ENCODE measurements around the gene NFX1. TPM values are rescaled to one million over a fixed set of nuclear protein-coding genes. Genes with fewer than 3 reads are reported as not detected.
A peak's percentile ranks its signal among the peaks of the same experiment; 100 is the strongest.

The NFX1 gene
- polyA plus RNA-seq, 3 donors: 4.3 to 26.3 (median 8.1) TPM

DNA sequence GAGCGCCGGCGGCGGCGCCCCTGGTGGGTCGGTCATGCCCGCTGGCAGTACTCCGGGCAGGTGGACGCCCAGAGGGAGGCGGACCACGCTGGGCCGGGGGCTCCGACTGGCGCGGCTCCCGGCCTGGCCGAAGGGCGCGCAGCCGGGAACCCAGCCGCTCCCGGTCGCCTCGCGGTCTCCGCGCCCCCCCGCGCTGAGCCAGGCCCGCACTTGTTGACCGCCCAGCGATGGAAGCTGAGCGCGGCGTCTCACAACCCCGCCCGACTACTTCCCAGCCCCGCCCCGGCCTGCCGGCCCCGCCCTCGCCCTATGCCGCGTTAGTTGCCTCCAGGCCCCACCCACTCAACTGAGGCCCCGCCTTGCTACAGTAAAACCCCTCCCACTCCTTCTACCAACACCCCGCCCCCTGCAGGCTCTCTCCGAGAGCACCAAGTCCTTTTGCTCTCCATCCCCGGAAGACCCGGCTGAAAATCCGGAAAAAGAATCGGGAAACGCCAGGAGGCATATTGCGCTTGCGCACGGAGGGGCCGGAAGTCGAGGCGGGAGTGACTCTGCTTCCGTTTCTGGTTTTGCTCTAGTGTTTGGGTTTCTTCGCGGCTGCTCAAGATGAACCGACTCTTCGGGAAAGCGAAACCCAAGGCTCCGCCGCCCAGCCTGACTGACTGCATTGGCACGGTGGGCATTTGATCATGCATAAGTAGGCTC lies 25.7 kb upstream of the NFX1 start, which contains the start of the genes BAG1 and CHMP5:
Gene BAG1, minus strand, starts transcription at position 236 of the 705 bp plus-strand sequence.
Gene CHMP5, plus strand, starts transcription at position 577 of the 705 bp plus-strand sequence. Its CDS starts 30 bp downstream, at position 607.
- Histone ChIP-seq H3K79me2 (ENCODE audit: insufficient read depth, low read length) (peaks cover 70% of the 10 kb centered on the region), H3K4me3 (replicated peaks in 1 of 3; ENCODE audit: low read depth in 2 of 3, low read length in 3 of 3) (peak within 1 kb of the TSS; percentile 79 to 98 (median 88)), H2AFZ (ENCODE audit: insufficient read depth, low read depth, low read length, poor library complexity, severe bottlenecking) (peak within 1 kb of the TSS; percentile 79), H3K9me3 (replicated peaks in 1 of 2; ENCODE audit: control insufficient read depth in 1 of 2, insufficient read depth in 1 of 2, low read length in 2 of 2) (no peaks in the 10 kb centered on the region), H3K27me3 (ENCODE audit: control insufficient read depth in 2 of 2, insufficient read depth in 2 of 2, low read length in 2 of 2) (no peaks in the 10 kb centered on the region), H3K9ac (ENCODE audit: insufficient read depth, low read length, poor library complexity, severe bottlenecking) (peak within 1 kb of the TSS; percentile 84), H3K4me1 (ENCODE audit: control insufficient read depth in 1 of 2, insufficient read depth in 2 of 2, low read length in 2 of 2) (peaks cover 22 to 26% of the 10 kb centered on the region in 2 donors), H4K20me1 (ENCODE audit: insufficient read depth, low read length) (peaks cover 28% of the 10 kb centered on the region), H3K4me2 (replicated peaks; ENCODE audit: extremely low read depth, low read length, poor library complexity, severe bottlenecking) (peak within 1 kb of the TSS; percentile 86), H3K27ac (ENCODE audit: low read depth in 1 of 2, low read length in 2 of 2) (peak within 1 kb of the TSS; percentile 87 to 96), H3K36me3 (replicated peaks in 1 of 2; ENCODE audit: control insufficient read depth in 1 of 2, insufficient read depth in 2 of 2, low read length in 2 of 2) (peaks cover 59 to 69% of the 10 kb centered on the region in 2 donors)
- intact Hi-C loops (cut with micrococcal nuclease): loop anchor here (2.0 to 10.0 kb wide), 5 partner anchors 38 to 240 kb away; partner anchors contain the start of genes SMU1 (in 2 of the 2), B4GALT1 (in 1 of the 2) and DNAJA1 (in 1 of the 2)
- H3K4me1 Mint-ChIP-seq: peaks cover 35% of the 10 kb centered on the region
- under 1% methylated on average over 63 of the region's 67 CpGs for WGBS (ENCODE audit: insufficient coverage)
- TF ChIP-seq, protein P1, sequence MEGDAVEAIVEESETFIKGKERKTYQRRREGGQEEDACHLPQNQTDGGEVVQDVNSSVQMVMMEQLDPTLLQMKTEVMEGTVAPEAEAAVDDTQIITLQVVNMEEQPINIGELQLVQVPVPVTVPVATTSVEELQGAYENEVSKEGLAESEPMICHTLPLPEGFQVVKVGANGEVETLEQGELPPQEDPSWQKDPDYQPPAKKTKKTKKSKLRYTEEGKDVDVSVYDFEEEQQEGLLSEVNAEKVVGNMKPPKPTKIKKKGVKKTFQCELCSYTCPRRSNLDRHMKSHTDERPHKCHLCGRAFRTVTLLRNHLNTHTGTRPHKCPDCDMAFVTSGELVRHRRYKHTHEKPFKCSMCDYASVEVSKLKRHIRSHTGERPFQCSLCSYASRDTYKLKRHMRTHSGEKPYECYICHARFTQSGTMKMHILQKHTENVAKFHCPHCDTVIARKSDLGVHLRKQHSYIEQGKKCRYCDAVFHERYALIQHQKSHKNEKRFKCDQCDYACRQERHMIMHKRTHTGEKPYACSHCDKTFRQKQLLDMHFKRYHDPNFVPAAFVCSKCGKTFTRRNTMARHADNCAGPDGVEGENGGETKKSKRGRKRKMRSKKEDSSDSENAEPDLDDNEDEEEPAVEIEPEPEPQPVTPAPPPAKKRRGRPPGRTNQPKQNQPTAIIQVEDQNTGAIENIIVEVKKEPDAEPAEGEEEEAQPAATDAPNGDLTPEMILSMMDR (IDR thresholded peaks at IDR 0.05): peak; percentile 17
- H3K27me3 Mint-ChIP-seq (ENCODE audit: low read depth in 3 of 3): peaks cover 0 to 1% (median 0%) of the 10 kb centered on the region in 3 donors
- peak within 1 kb of the TSS; percentile 97 to 99 for H3K4me3 Mint-ChIP-seq
- DNase-seq: peak; percentile 99
- H3K36me3 Mint-ChIP-seq: peaks cover 47 to 65% of the 10 kb centered on the region in 2 donors
- peak within 1 kb of the TSS; percentile 97 to 100 (median 99) for H3K27ac Mint-ChIP-seq
- peaks cover 0 to 2% (median 0%) of the 10 kb centered on the region in 7 donors for H3K9me3 Mint-ChIP-seq

- no peaks in the 10 kb centered on the region for H3K9me3 ChIP-seq (replicated peaks in 1 of 2; ENCODE audit: control insufficient read depth in 1 of 2, insufficient read depth in 1 of 2, low read length in 2 of 2)
- H3K4me1 ChIP-seq (ENCODE audit: control insufficient read depth in 1 of 2, insufficient read depth in 2 of 2, low read length in 2 of 2): peaks cover 22 to 26% of the 10 kb centered on the region in 2 donors
- H3K27ac ChIP-seq (ENCODE audit: low read depth in 1 of 2, low read length in 2 of 2): peak overlapping the region; percentile 87 to 96
- 5% methylated on average over 11 of the region's 13 CpGs for WGBS (ENCODE audit: insufficient coverage)
- Mint-ChIP-seq H3K4me1 (peaks cover 35% of the 10 kb centered on the region), H3K36me3 (peaks cover 47 to 64% of the 10 kb centered on the region in 2 donors), H3K27me3 (ENCODE audit: low read depth in 3 of 3) (peaks cover 0 to 1% (median 0%) of the 10 kb centered on the region in 3 donors), H3K4me3 (peak overlapping the region; percentile 89 to 95), H3K27ac (peak overlapping the region; percentile 97 to 100 (median 99)), H3K9me3 (peaks cover 0 to 2% (median 0%) of the 10 kb centered on the region in 7 donors)
- peak overlapping the region; percentile 76 for H3K9ac ChIP-seq (ENCODE audit: insufficient read depth, low read length, poor library complexity, severe bottlenecking)
- no peaks in the 10 kb centered on the region for H3K27me3 ChIP-seq (ENCODE audit: control insufficient read depth in 2 of 2, insufficient read depth in 2 of 2, low read length in 2 of 2)
- H3K36me3 ChIP-seq (replicated peaks in 1 of 2; ENCODE audit: control insufficient read depth in 1 of 2, insufficient read depth in 2 of 2, low read length in 2 of 2): peaks cover 59 to 69% of the 10 kb centered on the region in 2 donors
- peak overlapping the region; percentile 72 to 88 (median 79) for H3K4me3 ChIP-seq (replicated peaks in 1 of 3; ENCODE audit: low read depth in 2 of 3, low read length in 3 of 3)
- peaks cover 64% of the 10 kb centered on the region for H3K79me2 ChIP-seq (ENCODE audit: insufficient read depth, low read length)
- DNase-seq: peak in 1 of 3 donors; percentile 54
- TF ChIP-seq, protein P1 (IDR thresholded peaks at IDR 0.05): no peak
- peak overlapping the region; percentile 79 for H3K4me2 ChIP-seq (replicated peaks; ENCODE audit: extremely low read depth, low read length, poor library complexity, severe bottlenecking)
- H2AFZ ChIP-seq (ENCODE audit: insufficient read depth, low read depth, low read length, poor library complexity, severe bottlenecking): peak overlapping the region; percentile 79
- intact Hi-C loops (cut with micrococcal nuclease): loop anchor here in 1 of 2 donors (2.0 to 10.0 kb wide), 4 partner anchors 39 to 241 kb away; partner anchors contain the start of genes B4GALT1, DNAJA1 and SMU1
- H4K20me1 ChIP-seq (ENCODE audit: insufficient read depth, low read length): peaks cover 23% of the 10 kb centered on the region
Measured at GRCh38 chr9:33265211-33265865, 25.0 kb upstream of the NFX1 start.

All from CD14-positive monocyte (primary cell).